Loucy (cell line): ENCODE data around the gene TECPR1.

Experiments
- EZH2phosphoT487 ChIP-seq: fragments of 200-600 bp; IDR thresholded peaks from 2 replicates; pipeline ENCODE4 v1.6.1; 2018; ENCODE audit warnings: antibody characterized with exemption, mild to moderate bottlenecking, moderate library complexity, borderline replicate concordance
- TF ChIP-seq, protein P1 (sequence below): fragments of 200-600 bp; sonication (generic); conservative IDR thresholded peaks from 2 replicates; pipeline ENCODE4 v1.5.1; 2014; ENCODE audit warnings: mild to moderate bottlenecking, antibody characterized with exemption, low read length

DNA sequence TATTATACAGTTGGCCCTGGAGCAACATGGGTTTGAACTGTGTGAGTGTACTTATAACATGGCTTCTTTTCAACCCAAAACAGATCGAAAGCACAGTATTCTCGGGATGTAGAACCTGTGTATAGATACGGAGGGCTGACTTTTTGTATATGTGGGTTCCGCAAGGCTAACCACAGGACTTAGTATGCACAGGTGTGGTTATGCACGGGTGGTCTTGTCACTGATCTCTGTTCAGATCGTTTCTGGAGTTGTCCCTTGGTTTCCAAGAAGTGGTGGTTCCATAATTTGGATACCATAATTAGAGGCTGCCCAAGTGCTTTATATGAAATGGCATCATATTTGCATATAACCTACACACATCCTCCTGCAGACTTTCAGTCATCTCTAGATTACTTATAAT is 51.7 kb downstream of the TECPR1 start:
- TF ChIP-seq, protein P1, sequence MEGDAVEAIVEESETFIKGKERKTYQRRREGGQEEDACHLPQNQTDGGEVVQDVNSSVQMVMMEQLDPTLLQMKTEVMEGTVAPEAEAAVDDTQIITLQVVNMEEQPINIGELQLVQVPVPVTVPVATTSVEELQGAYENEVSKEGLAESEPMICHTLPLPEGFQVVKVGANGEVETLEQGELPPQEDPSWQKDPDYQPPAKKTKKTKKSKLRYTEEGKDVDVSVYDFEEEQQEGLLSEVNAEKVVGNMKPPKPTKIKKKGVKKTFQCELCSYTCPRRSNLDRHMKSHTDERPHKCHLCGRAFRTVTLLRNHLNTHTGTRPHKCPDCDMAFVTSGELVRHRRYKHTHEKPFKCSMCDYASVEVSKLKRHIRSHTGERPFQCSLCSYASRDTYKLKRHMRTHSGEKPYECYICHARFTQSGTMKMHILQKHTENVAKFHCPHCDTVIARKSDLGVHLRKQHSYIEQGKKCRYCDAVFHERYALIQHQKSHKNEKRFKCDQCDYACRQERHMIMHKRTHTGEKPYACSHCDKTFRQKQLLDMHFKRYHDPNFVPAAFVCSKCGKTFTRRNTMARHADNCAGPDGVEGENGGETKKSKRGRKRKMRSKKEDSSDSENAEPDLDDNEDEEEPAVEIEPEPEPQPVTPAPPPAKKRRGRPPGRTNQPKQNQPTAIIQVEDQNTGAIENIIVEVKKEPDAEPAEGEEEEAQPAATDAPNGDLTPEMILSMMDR, result no peak
- TF ChIP-seq EZH2phosphoT487, result no peak
